HepG2 (cell line): ENCODE measurements around the gene KXD1. TPM values are rescaled to one million over a fixed set of nuclear protein-coding genes. Genes with fewer than 3 reads are reported as not detected.

Source experiments
- HIVEP1 ChIP-seq: sonication (generic); formaldehyde crosslinking; IDR thresholded peaks from 2 replicates; pipeline ENCODE4 v1.4.0; 2020; ENCODE audit warnings: mild to moderate bottlenecking, missing genetic modification reagents
- HOXD1 ChIP-seq: sonication (generic); formaldehyde crosslinking; IDR thresholded peaks from 2 replicates; pipeline ENCODE4 v1.5.0; 2020; ENCODE audit warnings: missing genetic modification reagents
- NCOA2 ChIP-seq: sonication (generic); formaldehyde crosslinking; IDR thresholded peaks from 2 replicates; pipeline ENCODE4 v1.8.0; 2022; ENCODE audit warnings: inconsistent platforms
- RBFOX2 ChIP-seq: fragments of 200-400 bp; formaldehyde crosslinking; IDR thresholded peaks from 2 replicates; pipeline ENCODE4 v1.6.1; 2017; ENCODE audit warnings: low read depth, mild to moderate bottlenecking, low read length
- RFX1 ChIP-seq: fragments of 450-650 bp; IDR thresholded peaks from 2 replicates; pipeline ENCODE4 v1.6.1; 2017
- SKIL ChIP-seq: sonication (generic); formaldehyde crosslinking; IDR thresholded peaks from 2 replicates; pipeline ENCODE4 v1.8.0; 2022; ENCODE audit warnings: missing genetic modification reagents, mild to moderate bottlenecking, moderate library complexity, borderline replicate concordance
- U2AF1 ChIP-seq: fragments of 200-400 bp; formaldehyde crosslinking; optimal IDR thresholded peaks from 2 replicates; pipeline ENCODE3; 2017; ENCODE audit warnings: mild to moderate bottlenecking, low read depth, low read length
- ZBTB8A ChIP-seq: sonication (generic); formaldehyde crosslinking; IDR thresholded peaks from 2 replicates; pipeline ENCODE4 v1.4.0; 2020; ENCODE audit warnings: mild to moderate bottlenecking, low read depth, missing genetic modification reagents, borderline replicate concordance
- ZFP91 ChIP-seq: sonication (generic); formaldehyde crosslinking; IDR thresholded peaks from 2 replicates; pipeline ENCODE4 v1.9.0; 2022; ENCODE audit warnings: missing genetic modification reagents, mild to moderate bottlenecking, borderline replicate concordance
- ZNF496 ChIP-seq: sonication (generic); formaldehyde crosslinking; IDR thresholded peaks from 2 replicates; pipeline ENCODE4 v1.8.1; 2023; ENCODE audit warnings: mild to moderate bottlenecking, moderate library complexity, missing genetic modification reagents; ENCODE audit not compliant: insufficient replicate concordance
- ZNF878 ChIP-seq: sonication (generic); formaldehyde crosslinking; IDR thresholded peaks from 2 replicates; pipeline ENCODE4 v1.8.1; 2023; ENCODE audit warnings: mild to moderate bottlenecking, missing genetic modification reagents, moderate library complexity
- polyA plus RNA-seq, 8 experiments: library from polyadenylated mRNA; depleted of rRNA in 3 of 8; stranded (reverse) in 7 of 8; unstranded in 1 of 8; fragments of >200 nt; fragmentation: Illumina TruSeq in 4 of 8; extraction: Trizol in 4 of 8; gene quantifications; 2 replicates each; pipeline versions ENCODE4 v1.2.1 to v1.2.3, GENCODE V29; 2011 to 2016; ENCODE audit warnings: low read depth in 4 of 8, missing spikeins in 1 of 8, mixed read lengths in 1 of 8; ENCODE audit not compliant: insufficient read depth in 1 of 8
- total RNA-seq, 5 experiments: library from RNA; depleted of rRNA; stranded (reverse); fragments of >200 nt; fragmentation: Illumina TruSeq; extraction: Trizol; gene quantifications; 2 replicates each; pipeline ENCODE4 v1.2.3, GENCODE V29; 2016; ENCODE audit warnings: low read depth in 1 of 5
- TF ChIP-seq, protein P1 (sequence below): sonication (generic); formaldehyde crosslinking; IDR thresholded peaks from 2 replicates; pipeline ENCODE4 v1.4.0; 2020; ENCODE audit warnings: mild to moderate bottlenecking, missing genetic modification reagents
- TF ChIP-seq, protein P2 (sequence below): sonication (generic); formaldehyde crosslinking; IDR thresholded peaks from 2 replicates; pipeline ENCODE4 v1.4.0; 2020; ENCODE audit warnings: missing genetic modification reagents, borderline replicate concordance

KXD1 gene
- total and polyA plus RNA-seq, 2 of the 13 experiments (the other 11 are each of a cell fraction or from before 2014, with no cell fraction given), result 44.6 to 143 TPM

DNA sequence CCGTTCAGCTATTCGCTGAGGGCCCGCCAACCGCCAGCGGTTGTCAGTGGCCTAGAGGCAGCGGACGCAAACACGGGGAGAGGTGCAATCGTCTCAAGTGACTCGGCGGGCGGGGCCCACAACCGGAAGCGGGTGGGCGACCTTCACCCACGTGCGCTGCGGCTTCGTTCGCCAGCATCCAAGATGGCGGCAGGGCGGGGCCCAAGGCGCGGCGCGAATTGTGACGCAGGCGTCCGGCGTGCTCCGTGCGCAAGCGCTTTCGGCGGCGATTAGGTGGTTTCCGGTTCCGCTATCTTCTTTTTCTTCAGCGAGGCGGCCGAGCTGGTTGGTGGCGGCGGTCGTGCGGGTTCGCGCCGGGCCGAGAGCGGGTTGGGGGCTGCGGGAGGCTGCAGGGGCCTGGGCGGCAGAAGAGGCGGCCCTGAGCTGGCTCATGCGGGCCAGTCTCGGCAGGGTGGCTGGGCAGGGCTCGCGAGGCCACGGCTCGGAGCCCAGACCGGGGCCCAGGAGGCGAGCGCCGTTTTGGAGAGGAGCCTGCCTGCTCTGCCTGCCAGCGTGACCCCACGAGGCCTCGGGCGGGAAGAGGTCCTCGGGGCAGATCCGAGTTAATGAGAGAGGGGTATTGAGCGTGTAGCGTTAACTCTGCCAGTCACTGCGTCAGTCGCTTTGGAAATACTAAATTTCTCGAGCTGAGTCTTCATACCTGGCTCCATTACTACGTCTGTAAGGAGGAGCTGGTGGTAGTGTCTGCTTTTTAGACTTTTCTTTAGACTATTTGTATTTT, 14.1 kb downstream of the KXD1 start, which contains the start of gene UBA52 (continued):
- TF ChIP-seq, protein P1, sequence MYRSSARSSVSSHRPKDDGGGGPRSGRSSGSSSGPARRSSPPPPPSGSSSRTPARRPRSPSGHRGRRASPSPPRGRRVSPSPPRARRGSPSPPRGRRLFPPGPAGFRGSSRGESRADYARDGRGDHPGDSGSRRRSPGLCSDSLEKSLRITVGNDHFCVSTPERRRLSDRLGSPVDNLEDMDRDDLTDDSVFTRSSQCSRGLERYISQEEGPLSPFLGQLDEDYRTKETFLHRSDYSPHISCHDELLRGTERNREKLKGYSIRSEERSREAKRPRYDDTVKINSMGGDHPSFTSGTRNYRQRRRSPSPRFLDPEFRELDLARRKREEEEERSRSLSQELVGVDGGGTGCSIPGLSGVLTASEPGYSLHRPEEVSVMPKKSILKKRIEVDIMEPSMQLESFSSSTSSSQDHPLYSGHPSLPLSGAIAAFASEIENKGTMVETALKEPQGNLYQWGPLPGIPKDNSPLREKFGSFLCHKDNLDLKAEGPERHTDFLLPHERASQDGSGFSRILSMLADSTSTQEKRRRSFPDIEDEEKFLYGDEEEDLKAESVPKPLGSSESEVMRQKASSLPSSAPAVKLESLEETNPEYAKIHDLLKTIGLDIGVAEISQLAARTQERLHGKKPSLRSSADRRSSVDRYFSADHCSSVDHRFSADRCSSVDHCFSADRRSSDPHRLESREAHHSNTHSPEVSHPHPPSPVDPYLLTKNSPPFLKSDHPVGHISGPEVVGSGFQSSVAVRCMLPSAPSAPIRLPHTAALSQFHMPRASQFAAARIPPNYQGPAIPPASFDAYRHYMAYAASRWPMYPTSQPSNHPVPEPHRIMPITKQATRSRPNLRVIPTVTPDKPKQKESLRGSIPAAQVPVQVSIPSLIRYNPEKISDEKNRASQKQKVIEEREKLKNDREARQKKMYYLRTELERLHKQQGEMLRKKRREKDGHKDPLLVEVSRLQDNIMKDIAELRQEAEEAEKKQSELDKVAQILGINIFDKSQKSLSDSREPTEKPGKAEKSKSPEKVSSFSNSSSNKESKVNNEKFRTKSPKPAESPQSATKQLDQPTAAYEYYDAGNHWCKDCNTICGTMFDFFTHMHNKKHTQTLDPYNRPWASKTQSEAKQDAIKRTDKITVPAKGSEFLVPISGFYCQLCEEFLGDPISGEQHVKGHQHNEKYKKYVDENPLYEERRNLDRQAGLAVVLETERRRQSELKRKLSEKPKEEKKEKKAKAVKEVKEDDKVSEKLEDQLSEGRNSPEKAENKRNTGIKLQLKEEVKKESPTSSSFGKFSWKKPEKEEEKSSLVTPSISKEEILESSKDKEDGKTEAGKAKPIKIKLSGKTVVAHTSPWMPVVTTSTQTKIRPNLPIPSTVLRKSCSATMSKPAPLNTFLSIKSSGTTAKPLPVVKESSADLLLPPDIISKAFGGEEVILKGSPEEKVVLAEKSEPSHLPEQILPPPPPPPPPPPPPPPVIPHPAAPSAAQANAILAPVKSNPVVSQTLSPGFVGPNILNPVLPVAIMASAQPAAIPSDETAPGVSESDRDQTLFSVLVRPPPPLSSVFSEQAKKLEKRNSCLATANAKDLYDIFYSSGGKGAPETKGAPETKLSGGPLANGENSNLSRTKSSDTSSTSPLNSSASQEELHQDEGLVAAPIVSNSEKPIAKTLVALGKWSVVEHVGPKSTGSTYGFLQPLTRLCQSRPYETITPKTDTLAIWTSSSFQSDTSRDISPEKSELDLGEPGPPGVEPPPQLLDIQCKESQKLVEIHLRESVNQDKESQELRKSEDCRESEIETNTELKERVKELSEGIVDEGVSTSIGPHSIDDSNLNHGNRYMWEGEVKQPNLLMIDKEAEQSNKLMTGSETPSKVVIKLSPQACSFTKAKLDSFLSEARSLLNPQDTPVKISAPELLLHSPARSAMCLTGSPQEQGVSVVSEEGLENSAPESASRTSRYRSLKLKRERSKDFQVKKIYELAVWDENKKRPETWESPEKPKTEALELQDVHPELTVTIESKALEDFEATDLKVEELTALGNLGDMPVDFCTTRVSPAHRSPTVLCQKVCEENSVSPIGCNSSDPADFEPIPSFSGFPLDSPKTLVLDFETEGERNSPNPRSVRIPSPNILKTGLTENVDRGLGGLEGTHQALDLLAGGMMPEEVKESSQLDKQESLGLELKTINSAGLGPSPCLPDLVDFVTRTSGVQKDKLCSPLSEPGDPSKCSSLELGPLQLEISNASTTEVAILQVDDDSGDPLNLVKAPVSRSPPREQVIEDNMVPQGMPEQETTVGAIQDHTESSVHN (CRISPR knock-in tag), result no peak; the same call in 1 of the 2 replicates
- TF ChIP-seq ZNF496 (no peak), RFX1 (no peak), ZBTB8A (CRISPR knock-in tag) (no peak), SKIL (CRISPR knock-in tag) (no peak), HIVEP1 (CRISPR knock-in tag) (no peak; the same call in 1 of the 2 replicates), NCOA2 (CRISPR knock-in tag) (peak; percentile 68; the same call in 1 of the 2 replicates), ZFP91 (CRISPR knock-in tag) (peak; percentile 97), HOXD1 (CRISPR knock-in tag) (peak; percentile 73; the same call in 1 of the 2 replicates), U2AF1 (peak; percentile 54), ZNF878 (CRISPR knock-in tag) (peak; percentile 82; the same call in 1 of the 2 replicates), RBFOX2 (peak; percentile 99)
- TF ChIP-seq, protein P2, sequence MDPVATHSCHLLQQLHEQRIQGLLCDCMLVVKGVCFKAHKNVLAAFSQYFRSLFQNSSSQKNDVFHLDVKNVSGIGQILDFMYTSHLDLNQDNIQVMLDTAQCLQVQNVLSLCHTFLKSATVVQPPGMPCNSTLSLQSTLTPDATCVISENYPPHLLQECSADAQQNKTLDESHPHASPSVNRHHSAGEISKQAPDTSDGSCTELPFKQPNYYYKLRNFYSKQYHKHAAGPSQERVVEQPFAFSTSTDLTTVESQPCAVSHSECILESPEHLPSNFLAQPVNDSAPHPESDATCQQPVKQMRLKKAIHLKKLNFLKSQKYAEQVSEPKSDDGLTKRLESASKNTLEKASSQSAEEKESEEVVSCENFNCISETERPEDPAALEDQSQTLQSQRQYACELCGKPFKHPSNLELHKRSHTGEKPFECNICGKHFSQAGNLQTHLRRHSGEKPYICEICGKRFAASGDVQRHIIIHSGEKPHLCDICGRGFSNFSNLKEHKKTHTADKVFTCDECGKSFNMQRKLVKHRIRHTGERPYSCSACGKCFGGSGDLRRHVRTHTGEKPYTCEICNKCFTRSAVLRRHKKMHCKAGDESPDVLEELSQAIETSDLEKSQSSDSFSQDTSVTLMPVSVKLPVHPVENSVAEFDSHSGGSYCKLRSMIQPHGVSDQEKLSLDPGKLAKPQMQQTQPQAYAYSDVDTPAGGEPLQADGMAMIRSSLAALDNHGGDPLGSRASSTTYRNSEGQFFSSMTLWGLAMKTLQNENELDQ (CRISPR knock-in tag), result peak; percentile 28; the same call in 1 of the 2 replicates
